NCI-H1417 treated with DMSO at 0.1 percent for 48 hours (cell line): Measurements from ENCODE around the gene SLC25A48.
"Not testable (repeated sequence)": the region's sequence is repeated elsewhere in the genome, so short reads cannot be mapped to it uniquely, and the experiment has no call there.

Experiments
- DNase-seq: peaks from one replicate; lab custom pipeline; 2025; lab: John Stamatoyannopoulos, UW

The SLC25A48 gene

DNA sequence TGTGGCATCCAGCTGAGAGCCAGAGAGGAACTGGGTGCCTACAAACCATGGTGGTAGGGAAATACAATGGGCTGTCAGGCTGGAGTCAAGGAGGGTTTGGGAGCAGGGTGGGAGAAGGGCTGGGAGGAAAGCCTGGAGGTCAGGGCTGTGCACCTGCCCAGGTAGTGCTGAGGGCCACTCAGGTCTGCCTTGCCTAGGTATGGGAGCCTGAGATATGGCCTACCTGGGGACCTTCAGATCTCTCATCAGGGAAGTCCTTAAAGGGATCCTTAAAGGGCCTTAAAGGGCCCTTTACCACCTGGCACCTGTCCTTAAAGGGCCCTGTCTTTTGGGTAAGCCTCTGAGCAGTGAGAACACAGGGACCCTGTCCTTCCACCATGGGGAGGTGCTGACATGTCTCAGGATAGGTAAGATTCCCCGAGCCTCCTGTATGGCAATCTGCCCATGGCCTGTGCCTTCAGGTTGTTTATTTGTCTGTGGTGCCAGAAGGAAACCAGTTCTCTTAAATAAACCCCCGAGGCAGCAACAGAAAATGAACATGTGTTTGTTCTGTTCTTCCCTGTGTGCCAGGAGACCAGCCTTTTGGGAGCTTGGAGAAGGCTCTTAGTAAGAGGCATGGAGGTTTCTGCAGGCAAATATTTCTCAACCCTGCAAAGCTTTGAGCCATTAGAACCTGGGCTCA is 23.3 kb downstream of the SLC25A48 start:
- no peak for DNase-seq

DNA sequence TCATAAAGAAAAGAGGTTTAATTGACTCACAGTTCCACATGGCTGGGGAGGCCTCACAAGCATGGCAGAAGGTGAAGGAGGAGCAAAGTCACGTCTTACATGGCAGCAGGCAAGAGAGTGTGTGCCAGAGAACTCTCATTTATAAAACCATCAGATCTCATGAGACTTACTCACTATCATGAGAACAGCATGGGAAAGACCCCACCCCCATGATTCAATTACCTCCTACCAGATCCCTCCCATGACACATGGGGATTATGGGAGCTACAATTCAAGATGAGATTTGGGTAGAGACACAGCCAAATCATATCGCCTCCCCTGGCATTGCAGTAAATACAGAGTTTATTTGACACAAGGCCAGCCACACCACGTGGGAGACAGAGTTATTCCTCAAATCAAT is 24.7 kb downstream of the SLC25A48 start:
- DNase-seq: not testable (repeated sequence)

DNA sequence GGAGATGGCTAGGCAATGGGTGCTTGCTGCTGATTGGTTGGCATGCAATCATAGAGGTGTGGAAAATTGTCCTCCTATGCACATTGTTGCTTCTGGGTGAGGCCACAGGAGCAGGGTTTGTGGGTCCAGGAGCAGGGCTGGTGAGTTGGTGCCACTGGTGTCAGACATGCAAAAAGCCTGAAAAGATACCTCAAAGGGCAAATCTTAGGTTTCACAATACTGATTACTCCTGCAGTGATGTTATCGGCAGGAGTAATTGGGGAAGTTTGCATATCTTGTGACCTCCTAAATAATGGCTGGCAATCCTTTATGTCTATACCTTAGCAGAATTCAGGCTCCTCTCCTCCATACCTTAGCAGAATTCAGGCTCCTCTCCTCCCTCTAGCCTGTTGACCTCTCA is 25.2 kb downstream of the SLC25A48 start:
- DNase-seq: no peak

DNA sequence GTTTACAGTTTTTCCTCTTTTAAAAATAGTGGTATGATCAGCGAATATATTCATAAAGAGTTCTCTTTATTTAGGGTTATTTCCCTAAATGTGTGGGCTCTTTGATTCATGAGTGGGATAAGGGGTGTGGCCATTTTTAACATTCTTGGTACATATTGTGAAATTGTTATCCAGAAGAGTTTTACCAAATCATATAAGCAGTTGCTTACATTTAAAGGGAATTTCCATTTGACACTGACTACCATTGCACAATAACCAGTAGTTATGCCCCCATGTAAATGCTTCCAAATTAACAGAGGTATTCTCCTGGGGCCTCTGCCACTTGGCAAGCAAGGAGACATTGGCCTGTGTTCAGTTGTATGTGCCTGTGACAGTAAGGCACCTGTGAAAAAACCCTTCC is 27.2 kb downstream of the SLC25A48 start:
- no peak for DNase-seq

DNA sequence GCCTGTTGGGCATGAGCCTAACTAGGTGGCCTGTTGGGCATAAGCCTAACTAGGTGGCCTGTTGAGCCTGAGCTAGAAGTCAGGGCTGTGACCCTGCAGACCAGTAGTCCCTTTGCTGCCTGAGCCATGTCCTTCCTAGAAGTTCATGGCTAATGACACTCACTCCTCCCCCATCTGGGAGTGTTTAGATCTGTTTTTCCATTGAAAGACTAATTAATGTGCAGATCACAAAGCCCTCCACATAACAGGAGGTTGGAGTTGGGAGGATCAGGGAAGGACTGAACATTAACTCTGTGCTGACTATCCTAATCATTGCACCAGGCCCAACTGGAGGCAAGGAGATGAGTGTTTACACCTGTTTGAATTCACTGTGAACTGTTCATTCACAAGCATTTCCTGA is 27.6 kb downstream of the SLC25A48 start:
- DNase-seq: no peak

DNA sequence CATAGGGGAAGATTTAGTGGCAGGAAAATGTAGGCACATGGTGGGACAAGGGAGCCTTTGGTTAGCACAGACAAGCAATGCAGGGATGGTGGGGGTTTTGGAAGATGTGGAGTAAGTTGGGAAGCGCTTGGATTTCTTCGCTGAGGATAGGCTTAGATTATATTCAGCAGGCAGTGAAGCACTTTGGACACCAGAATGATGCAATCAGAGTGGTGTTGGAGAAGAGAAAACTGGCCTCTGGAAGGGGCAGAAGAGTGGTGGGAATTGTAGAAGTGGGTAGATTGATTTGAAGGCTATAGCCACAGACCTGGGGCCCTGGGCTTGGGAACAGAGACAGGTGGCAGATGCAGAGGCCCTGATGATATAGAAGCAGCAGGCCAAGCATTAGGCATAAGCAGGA is 28.3 kb downstream of the SLC25A48 start:
- no peak for DNase-seq

DNA sequence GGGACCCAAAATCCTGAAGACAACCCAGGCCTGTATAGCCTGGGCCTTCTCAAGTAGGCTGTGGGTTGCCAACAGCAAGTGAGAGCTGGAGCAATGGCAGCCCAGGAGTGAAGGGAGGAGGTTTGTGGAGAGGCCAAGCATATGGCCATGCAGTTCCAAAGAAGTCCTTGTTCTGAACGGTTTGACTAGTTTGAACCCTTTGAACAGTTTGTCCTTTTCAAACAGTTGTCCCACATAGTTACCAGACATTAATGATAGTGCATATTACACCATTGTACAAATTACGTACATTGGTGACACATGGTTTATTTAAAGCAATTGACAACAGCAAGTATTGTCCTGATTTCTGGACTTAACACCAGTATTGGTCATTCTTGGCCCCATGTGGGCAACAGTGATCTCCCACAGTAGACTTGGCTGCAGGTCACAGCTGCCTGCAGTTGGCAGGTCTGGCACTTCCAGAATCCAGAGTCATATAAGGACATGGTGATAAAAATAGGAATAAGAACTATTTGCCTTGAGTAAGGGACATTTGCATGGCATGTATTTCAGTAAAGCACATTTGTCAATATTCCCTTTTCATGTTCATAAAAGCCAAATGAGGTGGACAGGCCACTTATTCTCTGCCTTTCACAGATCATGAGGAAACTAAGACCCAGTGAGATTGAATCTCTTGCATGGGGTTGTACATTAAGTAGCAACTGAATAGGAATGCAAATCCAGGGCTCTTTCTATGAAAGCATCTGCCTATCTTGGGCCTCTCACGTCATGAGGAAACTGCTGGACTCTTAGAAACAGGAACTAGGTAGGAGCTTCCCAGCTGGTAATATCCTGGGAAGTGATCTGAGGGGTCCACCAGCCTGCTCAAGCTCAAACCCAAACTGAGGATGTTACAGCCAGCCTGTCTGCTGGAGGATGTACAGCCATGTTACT is 30.3 kb downstream of the SLC25A48 start:
- DNase-seq: no peak

DNA sequence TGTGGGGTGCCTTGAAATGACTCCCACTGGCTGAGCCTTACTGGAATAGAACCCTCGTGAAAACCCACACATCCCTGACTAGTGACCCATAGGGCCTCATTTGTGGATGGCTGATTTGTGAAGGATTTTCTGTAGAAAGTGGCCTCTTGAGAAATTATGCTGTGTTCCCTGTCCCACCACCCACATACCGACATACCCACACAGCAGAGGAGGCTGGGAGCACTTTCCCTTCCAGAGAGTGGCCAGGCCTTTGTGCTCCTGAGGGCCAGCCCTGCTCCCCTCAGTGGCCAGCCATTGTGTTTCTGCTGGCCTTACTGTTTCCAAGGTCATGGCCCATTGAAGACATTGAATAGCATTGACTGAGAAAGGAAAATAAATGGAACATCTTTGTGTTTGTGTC is 31.6 kb downstream of the SLC25A48 start:
- DNase-seq: no peak

DNA sequence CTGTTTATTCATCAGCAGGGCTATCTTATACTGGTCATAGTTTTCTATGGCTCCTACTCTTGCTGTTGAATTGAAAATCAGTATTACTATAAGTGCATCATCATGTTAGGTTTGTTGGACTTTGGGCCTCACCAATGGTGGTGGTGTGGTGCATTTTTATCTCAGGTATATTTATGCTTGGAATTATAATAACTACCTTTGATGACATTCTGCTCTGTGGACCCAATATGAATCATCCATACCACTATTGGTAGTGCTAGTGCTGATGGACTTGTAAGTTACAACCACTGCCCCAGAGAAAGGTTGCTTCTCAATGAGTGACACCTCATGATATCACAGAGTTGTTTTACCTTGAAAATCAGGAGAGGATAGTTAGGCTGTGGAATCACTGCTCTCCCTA is 33.1 kb downstream of the SLC25A48 start:
- DNase-seq: no peak

DNA sequence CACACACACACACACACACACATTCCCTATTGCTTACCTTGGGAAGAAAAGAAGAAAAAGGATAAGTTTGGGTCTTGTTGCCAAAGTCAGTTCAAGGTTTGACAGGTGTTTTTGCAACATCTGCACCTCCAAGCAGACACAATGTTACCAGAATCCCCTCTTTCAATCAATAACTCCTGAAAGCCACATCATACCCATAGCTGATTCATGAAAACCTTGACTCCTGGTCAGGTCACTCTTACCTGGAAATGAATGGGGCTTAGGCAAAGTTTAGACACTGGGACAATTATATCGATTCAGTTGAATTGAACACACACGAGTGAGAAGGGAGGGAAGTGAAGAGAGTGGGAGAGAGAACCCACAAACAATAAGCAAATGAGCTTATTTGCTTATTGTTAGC is 34.2 kb downstream of the SLC25A48 start:
- no peak for DNase-seq

DNA sequence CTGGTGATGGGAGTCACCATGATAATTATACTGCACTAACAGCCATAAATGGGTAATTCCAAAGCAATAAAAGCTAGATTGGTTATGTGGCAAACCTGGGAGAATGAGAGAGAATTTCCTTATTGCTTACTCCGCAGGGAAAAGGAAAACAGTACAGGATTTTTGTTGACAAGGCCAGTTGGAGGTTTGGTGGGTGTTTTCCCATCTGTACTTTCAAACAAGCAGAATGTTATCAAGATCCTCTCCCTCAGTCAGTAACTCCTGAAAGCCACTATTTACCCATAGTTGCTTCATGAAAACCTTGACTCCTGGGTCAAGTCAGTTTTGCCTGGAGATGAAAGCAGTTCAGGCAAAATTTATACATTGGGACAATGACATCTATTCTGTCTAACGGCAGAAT is 34.8 kb downstream of the SLC25A48 start:
- no peak for DNase-seq

DNA sequence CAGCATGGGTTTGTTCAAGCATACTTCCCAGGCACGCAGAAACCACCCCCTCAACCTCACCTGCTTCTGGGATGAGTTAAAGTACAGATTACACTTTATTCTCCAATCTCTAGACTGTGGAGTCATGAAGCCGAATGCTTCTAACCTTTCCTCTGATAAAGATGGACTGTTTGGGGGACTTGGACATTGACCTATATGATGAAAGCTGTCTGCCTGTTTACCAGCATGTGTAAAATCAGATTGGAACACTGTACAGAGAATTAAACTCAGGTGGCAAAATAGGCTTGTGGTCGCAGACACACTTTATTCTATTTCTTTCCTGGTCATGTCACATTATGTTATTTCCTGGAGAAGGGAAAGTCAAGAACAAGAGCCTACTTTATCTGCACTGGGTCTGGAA is 35.5 kb downstream of the SLC25A48 start:
- DNase-seq: no peak

DNA sequence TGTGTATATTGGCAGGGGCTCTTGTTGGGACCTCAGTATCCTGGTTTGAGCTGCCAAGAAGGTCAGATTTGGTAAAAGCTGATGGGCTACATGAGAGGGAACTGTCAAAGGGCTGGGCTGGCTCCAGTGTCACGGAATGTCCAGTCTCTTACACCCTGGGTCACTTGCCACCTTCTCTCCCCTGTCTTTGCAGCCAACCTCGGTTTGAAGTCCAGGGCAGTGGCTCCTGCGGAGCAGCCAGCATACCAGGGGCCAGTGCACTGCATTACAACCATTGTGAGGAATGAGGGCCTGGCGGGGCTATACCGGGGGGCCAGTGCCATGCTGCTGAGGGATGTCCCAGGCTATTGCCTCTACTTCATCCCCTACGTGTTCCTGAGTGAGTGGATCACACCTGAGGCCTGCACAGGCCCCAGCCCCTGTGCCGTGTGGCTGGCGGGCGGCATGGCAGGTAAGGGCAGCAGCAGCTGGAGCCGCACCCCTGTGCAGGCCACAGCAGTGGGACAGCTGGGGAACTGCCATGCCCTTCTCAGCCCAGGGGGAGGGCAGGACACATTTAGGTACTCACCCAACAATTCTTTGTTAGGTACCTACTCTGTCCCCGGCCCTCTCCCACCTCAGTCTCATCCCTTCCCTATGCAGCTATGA is 36.9 kb downstream of the SLC25A48 start:
- DNase-seq: no peak

DNA sequence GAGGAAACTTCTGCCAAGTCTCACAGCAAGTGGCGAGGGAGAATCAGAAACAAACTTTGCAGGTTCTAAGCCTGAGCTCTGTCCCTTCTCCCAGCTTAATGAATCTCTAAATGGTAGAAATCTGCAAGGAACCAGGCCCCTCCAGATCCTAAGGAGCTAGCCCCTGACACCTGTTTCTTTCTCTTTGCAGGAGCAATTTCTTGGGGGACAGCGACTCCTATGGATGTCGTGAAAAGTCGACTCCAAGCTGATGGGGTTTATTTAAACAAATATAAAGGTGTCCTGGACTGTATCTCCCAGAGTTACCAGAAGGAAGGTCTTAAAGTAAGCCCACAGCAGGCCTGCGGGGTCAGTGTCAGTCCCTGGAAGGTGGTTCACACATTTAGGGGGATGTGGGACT is 39.4 kb downstream of the SLC25A48 start:
- DNase-seq: no peak

DNA sequence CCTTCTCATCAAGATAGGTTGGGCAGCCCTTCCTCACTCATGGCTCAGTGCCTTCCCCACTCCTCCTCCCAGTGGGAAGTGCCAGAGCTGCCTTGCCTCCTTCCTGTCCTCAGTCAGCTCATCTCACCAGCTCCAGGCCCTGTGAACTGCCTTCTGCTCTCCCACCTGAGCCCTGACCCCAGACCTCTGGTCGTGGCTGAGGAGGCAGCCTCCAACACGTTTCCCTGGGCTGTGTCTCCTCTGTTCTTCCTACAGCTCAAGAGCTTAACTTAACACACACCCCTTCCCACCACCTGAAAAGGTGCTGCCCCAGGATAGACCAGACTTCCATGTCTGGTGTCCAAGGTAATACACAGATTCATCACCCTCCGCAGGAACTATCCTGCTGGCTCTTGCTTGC is 40.0 kb downstream of the SLC25A48 start:
- no peak for DNase-seq

DNA sequence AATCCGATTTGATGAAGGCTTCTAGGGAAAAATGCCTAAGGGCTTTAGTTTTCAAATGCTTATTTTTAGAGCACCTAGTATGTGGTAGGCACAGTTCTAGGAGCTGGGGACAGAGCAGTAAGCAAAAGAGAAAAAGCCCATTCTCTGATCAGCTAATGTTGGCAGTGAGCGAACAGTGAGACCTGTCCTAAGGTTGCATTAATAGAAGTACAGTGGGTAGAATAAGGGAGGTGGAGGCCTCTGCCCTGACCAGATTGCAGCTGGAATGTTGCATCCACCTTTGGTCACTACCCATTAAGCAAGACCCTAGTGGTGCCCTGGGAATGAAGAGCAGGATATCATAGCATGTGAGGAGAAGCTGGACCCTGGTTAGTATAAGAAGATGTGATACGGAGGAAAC is 41.1 kb downstream of the SLC25A48 start:
- no peak for DNase-seq

DNA sequence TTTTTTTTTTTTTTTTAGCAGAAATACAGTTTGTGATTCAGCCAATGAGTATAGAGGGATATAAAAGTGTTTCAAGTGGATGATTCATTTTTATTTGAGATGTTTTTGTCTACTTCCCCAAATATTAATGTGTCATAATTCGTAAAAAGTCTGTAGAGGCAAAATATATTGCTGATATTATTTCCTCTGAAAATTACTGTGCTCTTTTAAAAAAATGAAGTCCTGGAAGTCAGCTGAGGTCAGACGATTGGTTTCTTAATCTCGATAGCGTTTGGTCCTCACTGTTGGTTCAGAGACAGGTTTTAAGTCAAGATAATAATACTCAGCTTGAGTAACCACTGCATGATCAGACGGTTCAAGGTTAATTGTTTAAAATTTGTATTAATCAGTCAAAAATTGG is 41.7 kb downstream of the SLC25A48 start:
- no peak for DNase-seq

DNA sequence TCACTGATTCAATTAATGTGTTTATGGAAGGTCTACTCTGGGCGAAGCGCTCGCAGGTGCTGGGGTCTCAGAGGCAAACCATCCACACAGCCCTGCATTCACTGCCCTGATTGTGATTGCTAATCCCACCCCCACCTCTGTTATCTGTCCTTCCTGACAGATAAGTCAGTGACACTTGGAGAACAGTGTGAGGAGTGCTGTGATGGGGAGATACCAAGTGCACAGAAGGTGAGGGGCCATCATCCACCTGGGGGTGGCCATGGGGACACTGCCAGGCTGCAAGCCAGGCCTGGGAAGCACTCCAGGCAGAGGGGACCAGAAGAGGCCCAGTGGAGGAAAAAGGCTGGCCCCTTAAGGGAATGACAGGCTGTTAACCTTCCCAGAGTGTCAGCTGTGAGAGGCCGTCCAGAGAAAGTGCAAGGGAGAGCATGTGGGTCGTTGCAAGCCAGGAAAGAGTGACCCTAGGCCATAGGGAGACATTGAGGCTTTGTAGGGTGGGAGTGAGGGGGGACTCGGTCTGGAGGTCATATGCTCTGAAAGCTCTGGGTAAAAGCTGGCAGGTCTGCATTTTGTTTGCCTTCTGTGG is 43.2 kb downstream of the SLC25A48 start:
- no peak for DNase-seq

DNA sequence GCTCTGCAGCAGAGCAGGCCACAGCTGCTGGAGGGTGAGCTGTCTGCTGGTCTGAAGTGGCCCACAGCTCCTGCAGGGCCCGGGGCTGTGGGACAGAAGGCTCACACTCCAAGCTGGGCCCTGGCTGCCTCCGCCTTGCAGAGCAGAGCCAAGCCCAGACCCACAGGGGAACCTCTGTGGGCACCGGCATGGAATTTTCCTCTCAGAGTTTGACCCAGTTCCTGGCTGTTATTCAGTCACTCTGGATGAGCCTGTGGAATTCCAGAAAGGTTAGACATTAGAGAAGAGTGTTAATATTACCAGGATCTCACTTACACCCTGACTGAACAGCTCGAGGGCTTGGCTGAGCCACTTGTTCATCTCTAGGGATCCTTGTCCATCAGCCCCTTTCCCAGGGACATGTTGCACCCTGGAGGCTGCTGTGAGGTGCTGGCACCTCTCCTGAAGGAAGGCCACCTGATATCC is 43.7 kb downstream of the SLC25A48 start:
- DNase-seq: no peak

DNA sequence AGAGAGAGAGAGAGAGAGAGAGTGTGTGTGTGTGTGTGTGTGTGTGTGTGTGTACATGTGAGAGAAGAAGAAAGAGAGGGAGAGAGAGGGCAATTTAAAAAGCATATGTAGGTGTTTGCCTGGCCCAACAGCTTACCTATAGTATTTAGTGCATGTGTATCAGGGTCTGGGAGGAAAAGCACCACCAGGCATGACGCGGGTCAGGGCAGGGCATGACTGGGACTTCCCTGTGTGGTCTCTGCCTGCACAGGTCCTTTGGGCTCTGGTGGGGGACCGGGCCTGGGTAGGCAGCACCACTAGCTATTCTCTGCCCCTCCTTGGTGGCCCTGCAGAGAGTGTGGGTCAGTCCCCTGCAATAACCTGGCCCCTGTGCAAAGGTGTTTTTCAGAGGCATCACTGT is 45.1 kb downstream of the SLC25A48 start:
- no peak for DNase-seq

DNA sequence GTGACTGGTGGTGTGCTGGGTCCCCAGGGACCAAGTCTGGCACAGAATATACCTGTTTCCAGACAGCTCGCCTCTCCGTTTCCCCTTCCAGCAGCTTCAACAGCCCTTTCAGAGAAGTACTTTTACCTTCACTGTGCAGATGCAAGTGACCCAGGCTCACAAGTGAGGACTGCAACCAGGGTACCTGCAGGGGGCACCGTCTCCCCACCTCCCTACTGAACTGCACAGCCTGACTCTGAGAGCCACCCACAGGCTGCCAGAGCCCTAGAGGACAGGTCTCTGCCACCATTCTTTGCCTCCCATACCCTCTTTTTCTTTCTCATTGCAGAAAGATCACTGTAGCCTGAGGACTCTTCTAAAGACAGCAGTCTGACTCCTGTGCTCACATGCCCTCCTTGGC is 45.8 kb downstream of the SLC25A48 start:
- DNase-seq: no peak

DNA sequence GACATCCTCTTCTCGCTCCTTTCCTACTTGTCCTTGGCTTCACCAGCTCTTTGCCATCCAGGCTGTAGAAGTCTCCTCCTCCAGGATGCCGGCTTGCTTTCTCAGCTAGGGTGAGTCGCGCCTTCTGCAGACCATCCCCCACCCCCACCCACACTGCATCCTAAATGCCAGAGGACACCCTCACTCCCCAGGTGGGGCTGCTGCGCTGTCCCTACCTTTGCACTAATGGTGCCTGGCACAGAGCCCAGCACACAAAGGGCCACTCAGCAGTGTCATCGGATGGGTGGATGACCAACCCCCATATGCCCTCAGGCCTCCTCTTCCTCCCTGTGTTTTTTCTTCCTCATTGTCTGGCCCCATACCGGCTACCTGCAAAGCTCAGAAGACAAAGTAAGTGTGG is 46.3 kb downstream of the SLC25A48 start:
- no peak for DNase-seq

DNA sequence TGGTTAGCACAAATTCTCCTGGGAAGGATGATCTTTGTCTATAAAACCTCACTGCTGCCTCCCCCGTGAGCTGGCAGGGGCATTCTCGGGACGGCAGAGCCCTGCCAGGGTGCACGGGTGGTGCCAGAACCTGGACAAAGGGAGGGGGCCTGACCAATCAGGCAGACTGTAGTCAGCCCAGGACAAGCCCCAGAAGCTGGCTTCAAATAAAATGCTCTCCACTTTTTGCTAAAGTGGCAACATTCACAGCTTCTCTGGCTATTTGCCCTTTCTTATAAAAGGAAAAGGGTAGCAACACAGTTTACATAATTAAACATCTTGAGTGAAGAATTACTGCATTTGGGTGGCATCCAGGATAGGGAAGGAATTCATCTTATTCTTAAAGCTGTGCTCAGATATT is 46.8 kb downstream of the SLC25A48 start:
- no peak for DNase-seq
